Heart left ventricle (tissue), 16 donors: Measurements from ENCODE around the gene UROS. TPM values are rescaled to one million over a fixed set of nuclear protein-coding genes. Genes with fewer than 3 reads are reported as not detected.

Source experiments
- ATAC-seq, 4 donors: fragments of 200-7000 bp; cut with Tn5 transposase; one replicate each; pipeline ENCODE4 v1.9.1; 2020 to 2022; ENCODE audit warnings: moderate library complexity in 4 of 4, mild to moderate bottlenecking in 3 of 4, moderate number of reproducible peaks in 1 of 4
- DNase-seq, 5 donors: peaks; one replicate each; pipeline ENCODE4 v3.0.0-alpha.2; 2020
- H3K27ac ChIP-seq, 12 donors: fragments of 200-600 bp; sonication (generic) in 4 of 12; one replicate each; pipeline versions ENCODE4 v1.5.0 to v1.8.0; 2016 to 2022; ENCODE audit warnings: mild to moderate bottlenecking in 2 of 12
- H3K27me3 ChIP-seq, 9 donors: fragments of 200-600 bp; sonication (generic) in 2 of 9; one replicate each; pipeline versions ENCODE4 v1.5.1 to v1.8.0; 2016 to 2022; ENCODE audit warnings: mild to moderate bottlenecking in 3 of 9
- H3K36me3 ChIP-seq, 9 donors: fragments of 200-600 bp; sonication (generic) in 2 of 9; one replicate each; pipeline versions ENCODE4 v1.5.0 to v1.8.0; 2018 to 2022; ENCODE audit warnings: mild to moderate bottlenecking in 2 of 9
- H3K4me1 ChIP-seq, 12 donors: fragments of 200-600 bp; sonication (generic) in 4 of 12; one replicate each; pipeline versions ENCODE4 v1.5.0 to v1.8.0; 2016 to 2022; ENCODE audit warnings: mild to moderate bottlenecking in 3 of 12
- H3K4me3 ChIP-seq, 12 donors: fragments of 200-600 bp; sonication (generic) in 4 of 12; one replicate each; pipeline versions ENCODE4 v1.5.0 to v1.8.0; 2017 to 2022; ENCODE audit warnings: mild to moderate bottlenecking in 9 of 12, moderate library complexity in 4 of 12
- H3K9me3 ChIP-seq, 12 donors: fragments of 200-600 bp; sonication (generic) in 4 of 12; one replicate each; pipeline versions ENCODE4 v1.5.0 to v1.8.0; 2016 to 2022; ENCODE audit warnings: mild to moderate bottlenecking in 1 of 12
- POLR2A ChIP-seq, 2 donors: fragments of 450-650 bp; IDR thresholded peaks; one replicate each; pipeline ENCODE4 v1.6.1; 2017; ENCODE audit warnings: antibody characterized with exemption in 2 of 2, mild to moderate bottlenecking in 2 of 2, moderate library complexity in 2 of 2
- WGBS, 4 donors: extraction: QIAGEN DNeasy Blood & Tissue Kit in 2 of 4; methylation state at CpG; one replicate each; pipeline versions ENCODE4 v1.1.5 to v1.1.7; 2013 to 2018; 5-methylcytosine and 5-hydroxymethylcytosine counted together
- intact Hi-C, 10 donors: fragments of 100-400 bp; cut with DNase I; formaldehyde crosslinking; loops; one replicate each; pipeline versions ENCODE4 v1.11.1 to v1.14.2; 2022
- polyA plus RNA-seq, 2 donors: library from polyadenylated mRNA; stranded (reverse); fragments of 200-250 nt; gene quantifications; one replicate each; pipeline ENCODE4 v1.2.3, GENCODE V29; 2013
- total RNA-seq, 9 donors: library from RNA; depleted of rRNA in 2 of 9; stranded (reverse); fragments of >200 nt in 2 of 9; fragmentation: NEBNext Ultra II Directional in 3 of 9; extraction: Animal tissue kit (Norgen Biotek cat#: 25700) in 3 of 9; gene quantifications; one replicate each; pipeline versions ENCODE4 v1.1.0 to v1.2.4, GENCODE V29; 2016 to 2023
- TF ChIP-seq, protein P1 (sequence below), 12 donors: fragments of 200-600 bp; sonication (generic) in 4 of 12; IDR thresholded peaks; one replicate each; pipeline versions ENCODE4 v1.5.0 to v1.8.0; 2018 to 2022; ENCODE audit warnings: antibody characterized with exemption in 12 of 12, mild to moderate bottlenecking in 5 of 12
- donor health status: ischemic (EF 13 %, LVEDD 7.1; RV severe dilation, severe dysfunction).
- donor health status: healthy with polysubstance abuse.
- donor health status: DM: no; HTN: yes; CAD: no.
- donor health status: DM: no; HTN: no; CAD: no.
- donor health status: ischemic (EF 25% LVEDD 6.9; RV normal size, moderate dysfunction).
- donor health status: ischemic (EF 25% LVEDD 5.7; RV mildly dilated, moderate dysfunction).
- donor health status: healthy.
- donor health status: DM: yes; HTN: yes; CAD: no.
- donor health status: ischemic (EF 35%, LVEDD 5.7; RV mildly dilated, moderate dysfunction).
- donor health status: nonischemic (EF 11% LVEDD 7.7; RV severe dilation, severe dysfunction).
- donor health status: DM: yes; HTN: yes; CAD: no.
- donor health status: PGD.
- donor health status: ischemic (EF 29% LVEDD 5.4; RV normal size, mild dysfunction).
- donor health status: nonischemic (EF 23%, LVEDD 6.1; RV moderate dilation, normal function).

The UROS gene
- total and polyA plus RNA-seq, 11 donors = 38.3 to 81.4 (median 68.5) TPM

DNA sequence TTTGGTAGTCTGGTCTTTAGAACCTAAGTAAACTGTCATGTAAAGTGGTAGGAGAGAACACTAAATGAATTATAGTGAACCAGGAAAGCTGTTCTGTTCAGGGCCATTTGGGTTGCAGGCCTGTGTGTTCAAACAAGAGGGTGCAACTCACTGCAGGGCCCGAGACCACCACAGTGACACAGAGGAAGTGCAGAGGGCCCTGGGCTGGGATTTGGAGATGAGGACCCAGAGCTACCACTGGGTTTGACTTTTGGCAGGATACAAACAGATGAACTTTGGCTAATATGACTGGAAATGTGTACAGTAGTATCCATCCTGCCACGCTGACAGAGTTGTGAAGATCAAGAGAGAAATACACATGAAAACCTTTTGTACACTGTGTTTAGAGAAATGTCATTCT is 57.2 kb downstream of the UROS start:
- intact Hi-C loops = no loop called here
- WGBS, 4 donors = 90 to 94% (median 92%) methylated on average over 2 of the region's 2 CpGs
- no peaks in the 10 kb centered on the region for H3K9me3 ChIP-seq
- DNase-seq = no peak
- TF ChIP-seq, protein P1, sequence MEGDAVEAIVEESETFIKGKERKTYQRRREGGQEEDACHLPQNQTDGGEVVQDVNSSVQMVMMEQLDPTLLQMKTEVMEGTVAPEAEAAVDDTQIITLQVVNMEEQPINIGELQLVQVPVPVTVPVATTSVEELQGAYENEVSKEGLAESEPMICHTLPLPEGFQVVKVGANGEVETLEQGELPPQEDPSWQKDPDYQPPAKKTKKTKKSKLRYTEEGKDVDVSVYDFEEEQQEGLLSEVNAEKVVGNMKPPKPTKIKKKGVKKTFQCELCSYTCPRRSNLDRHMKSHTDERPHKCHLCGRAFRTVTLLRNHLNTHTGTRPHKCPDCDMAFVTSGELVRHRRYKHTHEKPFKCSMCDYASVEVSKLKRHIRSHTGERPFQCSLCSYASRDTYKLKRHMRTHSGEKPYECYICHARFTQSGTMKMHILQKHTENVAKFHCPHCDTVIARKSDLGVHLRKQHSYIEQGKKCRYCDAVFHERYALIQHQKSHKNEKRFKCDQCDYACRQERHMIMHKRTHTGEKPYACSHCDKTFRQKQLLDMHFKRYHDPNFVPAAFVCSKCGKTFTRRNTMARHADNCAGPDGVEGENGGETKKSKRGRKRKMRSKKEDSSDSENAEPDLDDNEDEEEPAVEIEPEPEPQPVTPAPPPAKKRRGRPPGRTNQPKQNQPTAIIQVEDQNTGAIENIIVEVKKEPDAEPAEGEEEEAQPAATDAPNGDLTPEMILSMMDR (IDR thresholded peaks at IDR 0.05) = no peak
- no peak for TF ChIP-seq POLR2A (IDR thresholded peaks at IDR 0.05)
- ATAC-seq = no peak
- peaks cover 0 to 63% (median 50%) of the 10 kb centered on the region in 9 donors for H3K36me3 ChIP-seq
- no peaks in the 10 kb centered on the region for H3K27me3 ChIP-seq
- H3K4me1 ChIP-seq = peaks cover 0 to 22% (median 3%) of the 10 kb centered on the region in 12 donors
- no peak overlapping the region for H3K27ac ChIP-seq
- H3K4me3 ChIP-seq = no peak overlapping the region

DNA sequence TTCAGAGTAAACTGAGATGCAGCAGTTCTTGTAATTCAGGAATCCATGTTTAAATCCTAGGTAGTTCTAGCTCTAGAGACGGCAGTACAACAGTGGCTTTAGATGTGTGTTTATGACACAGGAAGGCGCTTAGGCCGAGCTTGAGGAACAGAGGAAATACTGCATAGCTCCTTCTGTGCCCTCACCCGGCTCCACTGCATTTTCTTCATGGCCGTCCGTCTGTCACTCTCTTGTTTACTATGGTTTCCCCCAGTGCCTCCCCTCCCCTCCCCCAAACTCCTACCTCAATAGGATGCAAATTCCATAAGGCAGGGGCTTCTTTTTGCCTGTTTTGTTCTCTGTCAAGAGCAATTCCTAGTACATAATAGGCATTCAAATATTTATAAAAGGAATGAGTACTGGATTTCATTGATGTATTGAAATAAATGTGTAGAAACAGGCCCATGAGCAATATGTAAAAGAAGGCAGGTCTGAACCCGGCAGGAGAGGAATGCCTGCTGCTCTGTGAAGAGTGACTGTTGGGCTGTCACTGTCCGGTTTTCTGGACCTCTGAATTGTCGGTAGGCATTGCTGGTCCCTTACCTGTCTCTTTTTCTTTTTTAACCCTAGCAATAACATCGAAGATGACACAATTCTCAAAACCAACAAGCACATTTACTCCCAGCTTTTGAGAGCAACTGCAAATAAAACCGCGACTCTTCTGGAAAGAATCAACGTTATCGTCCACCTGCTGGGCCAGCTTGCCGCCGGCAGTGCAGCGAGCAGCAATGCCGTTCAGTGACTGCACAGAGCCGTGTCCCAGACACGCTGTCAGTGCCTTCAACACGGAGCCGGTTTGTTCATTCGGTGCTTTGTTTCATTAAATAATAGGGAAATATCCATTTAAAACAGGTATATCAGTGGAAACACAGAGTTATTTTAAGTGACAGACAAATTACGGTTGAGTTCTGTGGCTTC is 60.1 kb downstream of the UROS start:
- H3K27ac ChIP-seq = no peak overlapping the region
- DNase-seq (no peak), ATAC-seq (no peak)
- no peaks in the 10 kb centered on the region for H3K9me3 ChIP-seq
- no peaks in the 10 kb centered on the region for H3K27me3 ChIP-seq
- 91 to 93% (median 92%) methylated on average over 24 of the region's 24 CpGs for WGBS, 4 donors
- intact Hi-C loops = no loop called here
- peaks cover 0 to 9% (median 0%) of the 10 kb centered on the region in 12 donors for H3K4me1 ChIP-seq
- peaks cover 0 to 92% (median 78%) of the 10 kb centered on the region in 9 donors for H3K36me3 ChIP-seq
- TF ChIP-seq POLR2A (IDR thresholded peaks at IDR 0.05) = no peak
- TF ChIP-seq, protein P1 (IDR thresholded peaks at IDR 0.05) = no peak
- no peak overlapping the region for H3K4me3 ChIP-seq

GRCh38 chr10:125761961-125762360 is 61.1 kb downstream of the UROS start:
- no peaks in the 10 kb centered on the region for H3K27me3 ChIP-seq
- DNase-seq (no peak), ATAC-seq (no peak)
- H3K4me3 ChIP-seq = no peak overlapping the region
- TF ChIP-seq POLR2A (IDR thresholded peaks at IDR 0.05) = no peak
- TF ChIP-seq, protein P1 (IDR thresholded peaks at IDR 0.05) = no peak
- peaks cover 0 to 99% (median 88%) of the 10 kb centered on the region in 9 donors for H3K36me3 ChIP-seq
- H3K4me1 ChIP-seq = peaks cover 0 to 4% (median 0%) of the 10 kb centered on the region in 12 donors
- H3K9me3 ChIP-seq = no peaks in the 10 kb centered on the region
- intact Hi-C loops = no loop called here
- WGBS, 4 donors = 35 to 79% (median 58%) methylated on average over 1 of the region's 1 CpG
- H3K27ac ChIP-seq = no peak overlapping the region

- intact Hi-C loops = no loop called here
- WGBS, 4 donors = 82 to 88% (median 87%) methylated on average over 4 of the region's 4 CpGs
- H3K4me3 ChIP-seq = no peak overlapping the region
- H3K4me1 ChIP-seq = no peaks in the 10 kb centered on the region
- no peaks in the 10 kb centered on the region for H3K9me3 ChIP-seq
- H3K27ac ChIP-seq = no peak overlapping the region
- ATAC-seq (no peak), DNase-seq (no peak)
- H3K27me3 ChIP-seq = no peaks in the 10 kb centered on the region
- peaks cover 0 to 100% (median 97%) of the 10 kb centered on the region in 9 donors for H3K36me3 ChIP-seq
- no peak for TF ChIP-seq POLR2A (IDR thresholded peaks at IDR 0.05)
- TF ChIP-seq, protein P1 (IDR thresholded peaks at IDR 0.05) = no peak
Measured at GRCh38 chr10:125757742-125758141, 65.3 kb downstream of the UROS start.
